ENCODE data around the gene HERC2. TPM values are rescaled to one million over a fixed set of nuclear protein-coding genes. Genes with fewer than 3 reads are reported as not detected.

HERC2 gene
- total RNA-seq, 4 donors from 2014 or later = 74.1 to 106 (median 88.7) TPM

DNA sequence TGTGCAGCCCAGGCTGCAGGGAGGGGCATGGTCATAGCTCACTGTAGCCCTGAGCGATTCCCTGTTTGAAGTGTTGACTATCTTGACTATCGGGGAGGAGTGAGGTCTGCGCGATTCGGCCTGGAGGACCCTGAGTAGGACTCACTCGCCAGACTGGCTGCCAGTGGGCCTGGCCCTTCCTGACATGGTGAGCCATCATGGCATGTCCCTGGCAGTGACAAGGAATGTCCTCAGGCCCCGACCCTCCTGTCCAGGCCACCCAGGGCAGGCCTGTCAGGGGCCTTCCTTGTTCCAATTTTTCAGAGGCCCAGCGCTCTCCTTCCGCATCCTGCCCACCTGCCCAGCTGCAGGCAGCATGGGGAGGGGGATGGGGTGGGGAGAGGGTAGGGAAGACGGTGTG, 217.7 kb downstream of the HERC2 start:
- no peak for DNase-seq (ENCODE audit: low spot score in 2 of 2)
- no peaks in the 10 kb centered on the region for H3K36me3 ChIP-seq
- H3K27ac ChIP-seq = no peak overlapping the region
- peaks cover 0 to 38% of the 10 kb centered on the region in 2 donors for H3K27me3 ChIP-seq
- 91 to 94% methylated on average over 10 of the region's 10 CpGs for WGBS, 2 donors
- TF ChIP-seq EP300 (IDR thresholded peaks at IDR 0.05) = no peak
- TF ChIP-seq POLR2A (IDR thresholded peaks at IDR 0.05) = no peak
- TF ChIP-seq, protein P1, sequence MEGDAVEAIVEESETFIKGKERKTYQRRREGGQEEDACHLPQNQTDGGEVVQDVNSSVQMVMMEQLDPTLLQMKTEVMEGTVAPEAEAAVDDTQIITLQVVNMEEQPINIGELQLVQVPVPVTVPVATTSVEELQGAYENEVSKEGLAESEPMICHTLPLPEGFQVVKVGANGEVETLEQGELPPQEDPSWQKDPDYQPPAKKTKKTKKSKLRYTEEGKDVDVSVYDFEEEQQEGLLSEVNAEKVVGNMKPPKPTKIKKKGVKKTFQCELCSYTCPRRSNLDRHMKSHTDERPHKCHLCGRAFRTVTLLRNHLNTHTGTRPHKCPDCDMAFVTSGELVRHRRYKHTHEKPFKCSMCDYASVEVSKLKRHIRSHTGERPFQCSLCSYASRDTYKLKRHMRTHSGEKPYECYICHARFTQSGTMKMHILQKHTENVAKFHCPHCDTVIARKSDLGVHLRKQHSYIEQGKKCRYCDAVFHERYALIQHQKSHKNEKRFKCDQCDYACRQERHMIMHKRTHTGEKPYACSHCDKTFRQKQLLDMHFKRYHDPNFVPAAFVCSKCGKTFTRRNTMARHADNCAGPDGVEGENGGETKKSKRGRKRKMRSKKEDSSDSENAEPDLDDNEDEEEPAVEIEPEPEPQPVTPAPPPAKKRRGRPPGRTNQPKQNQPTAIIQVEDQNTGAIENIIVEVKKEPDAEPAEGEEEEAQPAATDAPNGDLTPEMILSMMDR (IDR thresholded peaks at IDR 0.05) = no peak
- H3K9me3 ChIP-seq = no peaks in the 10 kb centered on the region
- H3K4me3 ChIP-seq = no peak overlapping the region
- H3K4me1 ChIP-seq = peaks cover 0 to 22% (median 15%) of the 10 kb centered on the region in 4 donors

- Histone ChIP-seq H3K36me3 (no peaks in the 10 kb centered on the region), H3K27me3 (peaks cover 0 to 43% of the 10 kb centered on the region in 2 donors), H3K27ac (no peak overlapping the region), H3K9me3 (no peaks in the 10 kb centered on the region), H3K4me1 (peaks cover 0 to 27% (median 17%) of the 10 kb centered on the region in 4 donors), H3K4me3 (no peak overlapping the region)
- 83 to 86% methylated on average over 10 of the region's 10 CpGs for WGBS, 2 donors
- no peak for DNase-seq (ENCODE audit: low spot score in 2 of 2)
- no peak for TF ChIP-seq POLR2A (IDR thresholded peaks at IDR 0.05)
- TF ChIP-seq, protein P1 (IDR thresholded peaks at IDR 0.05) = no peak
- TF ChIP-seq EP300 (IDR thresholded peaks at IDR 0.05) = no peak
These were observed 218.1 kb downstream of the HERC2 start for GRCh38 chr15:28103831-28104230.

- no peaks in the 10 kb centered on the region for H3K9me3 ChIP-seq
- no peak for TF ChIP-seq EP300 (IDR thresholded peaks at IDR 0.05)
- no peak for TF ChIP-seq POLR2A (IDR thresholded peaks at IDR 0.05)
- TF ChIP-seq, protein P1 (IDR thresholded peaks at IDR 0.05) = no peak
- H3K36me3 ChIP-seq = no peaks in the 10 kb centered on the region
- H3K27ac ChIP-seq = no peak overlapping the region
- no peak overlapping the region for H3K4me3 ChIP-seq
- peaks cover 0 to 37% (median 17%) of the 10 kb centered on the region in 4 donors for H3K4me1 ChIP-seq
- DNase-seq (ENCODE audit: low spot score in 2 of 2) = no peak
- WGBS, 2 donors = 86 to 89% methylated on average over 10 of the region's 10 CpGs
- H3K27me3 ChIP-seq = peaks cover 0 to 49% of the 10 kb centered on the region in 2 donors
These were observed 220.0 kb downstream of the HERC2 start for GRCh38 chr15:28101983-28102441.

- Histone ChIP-seq H3K27ac (no peak overlapping the region), H3K4me1 (peaks cover 0 to 37% (median 18%) of the 10 kb centered on the region in 4 donors), H3K27me3 (peaks cover 0 to 50% of the 10 kb centered on the region in 2 donors), H3K4me3 (no peak overlapping the region), H3K36me3 (no peaks in the 10 kb centered on the region), H3K9me3 (no peaks in the 10 kb centered on the region)
- WGBS, 2 donors = 69 to 84% methylated on average over 6 to 8 of the region's 8 CpGs
- no peak for DNase-seq (ENCODE audit: low spot score in 2 of 2)
- TF ChIP-seq, protein P1 (IDR thresholded peaks at IDR 0.05) = no peak
- no peak for TF ChIP-seq EP300 (IDR thresholded peaks at IDR 0.05)
- no peak for TF ChIP-seq POLR2A (IDR thresholded peaks at IDR 0.05)
These were observed 220.8 kb downstream of the HERC2 start for GRCh38 chr15:28101201-28101600.

DNA sequence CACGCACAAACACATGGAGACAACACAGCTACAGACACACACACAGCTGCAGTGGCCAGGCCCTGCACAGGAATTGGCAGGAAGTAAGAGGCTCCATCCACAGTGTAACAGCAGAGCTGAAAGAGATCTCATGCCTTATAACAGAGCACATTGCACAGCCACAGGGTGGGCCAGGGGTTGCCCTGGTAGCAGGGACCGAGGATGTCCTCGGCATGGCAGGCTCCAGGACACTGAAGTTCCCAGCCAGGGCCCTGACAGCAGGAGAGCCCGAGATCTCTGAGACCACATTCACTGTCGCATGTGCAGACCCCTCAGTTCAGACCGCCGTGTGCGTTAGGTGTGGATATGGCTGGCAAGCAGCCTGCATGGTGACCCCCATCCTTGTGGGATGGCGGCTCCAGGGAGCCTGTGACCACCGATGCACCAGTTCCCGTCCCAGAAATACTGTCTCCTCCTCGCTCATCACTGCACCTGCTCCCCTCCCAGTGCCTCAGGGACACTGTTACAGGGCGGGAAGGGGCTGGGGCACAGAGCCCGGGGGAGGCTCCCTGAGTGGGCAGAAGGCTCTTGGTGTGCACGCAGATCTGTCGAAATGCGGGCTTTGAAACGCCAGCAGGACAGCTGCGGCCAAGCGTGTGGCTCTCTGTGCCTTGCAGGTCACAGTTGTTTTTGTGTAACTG, 221.3 kb downstream of the HERC2 start:
- WGBS, 2 donors = 88 to 93% methylated on average over 9 to 20 of the region's 20 CpGs
- H3K36me3 ChIP-seq = no peaks in the 10 kb centered on the region
- peaks cover 0 to 41% (median 21%) of the 10 kb centered on the region in 4 donors for H3K4me1 ChIP-seq
- H3K4me3 ChIP-seq = no peak overlapping the region
- TF ChIP-seq POLR2A (IDR thresholded peaks at IDR 0.05) = no peak
- TF ChIP-seq, protein P1 (IDR thresholded peaks at IDR 0.05) = no peak
- no peak for TF ChIP-seq EP300 (IDR thresholded peaks at IDR 0.05)
- peaks cover 0 to 55% of the 10 kb centered on the region in 2 donors for H3K27me3 ChIP-seq
- H3K27ac ChIP-seq = no peak overlapping the region
- no peaks in the 10 kb centered on the region for H3K9me3 ChIP-seq
- no peak for DNase-seq (ENCODE audit: low spot score in 2 of 2)

Measured in tibial nerve (tissue), 4 donors.